Vagina (tissue), 2 donors: ENCODE data around the gene VAX1.

Experiments used
- CTCF ChIP-seq, 3 experiments: fragments of 450-650 bp in 2 of 3; fragments of 200-600 bp in 1 of 3; sonication (generic) in 1 of 3; IDR thresholded peaks; one replicate each; pipeline ENCODE4 v1.5.1; 2017 to 2019; ENCODE audit warnings: antibody characterized with exemption in 3 of 3, mild to moderate bottlenecking in 2 of 3, moderate library complexity in 2 of 3
- POLR2A ChIP-seq, 2 donors: fragments of 450-650 bp; IDR thresholded peaks; one replicate each; pipeline ENCODE4 v1.6.1; 2017; ENCODE audit warnings: antibody characterized with exemption in 2 of 2, mild to moderate bottlenecking in 2 of 2, moderate library complexity in 2 of 2
- POLR2AphosphoS5 ChIP-seq, 2 donors: sonication (generic); formaldehyde crosslinking; IDR thresholded peaks; one replicate each; pipeline ENCODE4 v1.9.0; 2017; ENCODE audit warnings: antibody characterized with exemption in 2 of 2, mild to moderate bottlenecking in 2 of 2, low read depth in 1 of 2; ENCODE audit not compliant: insufficient read depth in 1 of 2

GRCh38 chr10:117175215-117175900 is 37.3 kb upstream of the VAX1 start:
- no peak for TF ChIP-seq CTCF (IDR thresholded peaks at IDR 0.05)
- TF ChIP-seq POLR2A (IDR thresholded peaks at IDR 0.05) = no peak
- TF ChIP-seq POLR2AphosphoS5 (IDR thresholded peaks at IDR 0.05; ENCODE audit: insufficient read depth in 1 of 2, low read depth in 1 of 2) = no peak
